ENCODE data around the gene AOAH. TPM values are rescaled to one million over a fixed set of nuclear protein-coding genes. Genes with fewer than 3 reads are reported as not detected.

The AOAH gene
- total and polyA plus RNA-seq, 9 of the 15 experiments (the other 6 are each of a cell fraction or from before 2014, with no cell fraction given): not detected

DNA sequence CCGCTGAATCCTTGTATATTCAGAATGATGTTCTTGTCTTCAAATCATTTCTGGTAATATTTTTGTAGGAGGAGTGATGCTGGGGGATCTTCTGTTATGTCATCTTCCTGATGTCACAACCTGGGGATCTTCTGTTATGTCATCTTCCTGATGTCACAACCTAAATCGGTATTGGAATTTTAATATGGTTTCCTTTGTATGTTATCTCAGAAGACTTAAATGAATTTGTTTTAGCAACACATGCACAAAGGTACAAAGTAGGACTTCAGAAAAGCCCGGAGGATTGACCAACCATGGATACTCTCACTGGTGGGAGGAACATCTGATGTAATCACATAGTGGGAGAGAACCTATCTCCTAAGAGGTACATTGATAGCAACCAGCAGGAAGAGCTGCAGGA, 9.1 kb upstream of the AOAH start:
- Histone ChIP-seq H4K20me1 (replicated peaks; ENCODE audit: control insufficient read depth, insufficient read depth, low read length) (no peaks in the 10 kb centered on the region), H3K4me1 (replicated peaks in 1 of 2; ENCODE audit: control insufficient read depth in 2 of 2, insufficient read depth in 2 of 2, low read length in 2 of 2) (no peaks in the 10 kb centered on the region), H3K27me3 (ENCODE audit: control insufficient read depth in 2 of 2, insufficient read depth in 2 of 2, low read length in 2 of 2) (peaks cover 0 to 7% of the 10 kb centered on the region in 2 experiments; a peak in 3 of 5 replicates), H3K36me3 (ENCODE audit: control insufficient read depth, insufficient read depth, low read length) (no peaks in the 10 kb centered on the region), H3K9ac (ENCODE audit: insufficient read depth in 1 of 2, low read depth in 2 of 2, low read length in 2 of 2) (no peak overlapping the region), H3K79me2 (ENCODE audit: control insufficient read depth, insufficient read depth, low read length) (no peaks in the 10 kb centered on the region), H3K9me1 (ENCODE audit: control insufficient read depth, insufficient read depth, low read length) (no peaks in the 10 kb centered on the region), H3K4me3 (no peak overlapping the region), H3K4me2 (ENCODE audit: insufficient read depth, low read length) (no peak overlapping the region), H3K9me3 (replicated peaks; ENCODE audit: control insufficient read depth, insufficient read depth, low read depth, low read length) (no peaks in the 10 kb centered on the region), H2AFZ (ENCODE audit: low read depth, low read length) (no peak overlapping the region), H3K27ac (ENCODE audit: extremely low read depth, low read depth, low read length) (no peak overlapping the region)
- ChIA-PET CTCF (ENCODE audit: low intra/inter-chr PET ratio) (no interaction called here), POLR2A (no interaction called here)
- ATAC-seq (no peak), FAIRE-seq (no peak), DNase-seq (ENCODE audit: extremely low read depth in 1 of 4, low spot score in 3 of 4) (no peak)
- WGBS (ENCODE audit: insufficient coverage, low coverage, missing lambda C conversion rate): 2% methylated on average over 3 of the region's 3 CpGs
- no TSS peak for BruUV-seq (replicated peaks)
- in situ Hi-C loops (cut with MboI) (no loop called here), intact Hi-C loops (cut with micrococcal nuclease) (no loop called here)
- TF ChIP-seq FOXM1 (IDR thresholded peaks at IDR 0.05; ENCODE audit: low read depth) (no peak), FOXM1 (CRISPR knock-in tag; IDR thresholded peaks at IDR 0.05; ENCODE audit: low read depth) (no peak), ZNF184 (CRISPR knock-in tag; IDR thresholded peaks at IDR 0.05) (no peak), NONO (IDR thresholded peaks at IDR 0.05; ENCODE audit: low read depth in 2 of 2, low read length in 1 of 2) (no peak), DPF2 (IDR thresholded peaks at IDR 0.05) (no peak), BCOR (IDR thresholded peaks at IDR 0.05) (no peak), KAT2B (IDR thresholded peaks at IDR 0.05; ENCODE audit: low read depth, low read length) (no peak), FOXA1 (IDR thresholded peaks at IDR 0.05; ENCODE audit: borderline replicate concordance) (no peak)
- TF ChIP-seq, protein P1, sequence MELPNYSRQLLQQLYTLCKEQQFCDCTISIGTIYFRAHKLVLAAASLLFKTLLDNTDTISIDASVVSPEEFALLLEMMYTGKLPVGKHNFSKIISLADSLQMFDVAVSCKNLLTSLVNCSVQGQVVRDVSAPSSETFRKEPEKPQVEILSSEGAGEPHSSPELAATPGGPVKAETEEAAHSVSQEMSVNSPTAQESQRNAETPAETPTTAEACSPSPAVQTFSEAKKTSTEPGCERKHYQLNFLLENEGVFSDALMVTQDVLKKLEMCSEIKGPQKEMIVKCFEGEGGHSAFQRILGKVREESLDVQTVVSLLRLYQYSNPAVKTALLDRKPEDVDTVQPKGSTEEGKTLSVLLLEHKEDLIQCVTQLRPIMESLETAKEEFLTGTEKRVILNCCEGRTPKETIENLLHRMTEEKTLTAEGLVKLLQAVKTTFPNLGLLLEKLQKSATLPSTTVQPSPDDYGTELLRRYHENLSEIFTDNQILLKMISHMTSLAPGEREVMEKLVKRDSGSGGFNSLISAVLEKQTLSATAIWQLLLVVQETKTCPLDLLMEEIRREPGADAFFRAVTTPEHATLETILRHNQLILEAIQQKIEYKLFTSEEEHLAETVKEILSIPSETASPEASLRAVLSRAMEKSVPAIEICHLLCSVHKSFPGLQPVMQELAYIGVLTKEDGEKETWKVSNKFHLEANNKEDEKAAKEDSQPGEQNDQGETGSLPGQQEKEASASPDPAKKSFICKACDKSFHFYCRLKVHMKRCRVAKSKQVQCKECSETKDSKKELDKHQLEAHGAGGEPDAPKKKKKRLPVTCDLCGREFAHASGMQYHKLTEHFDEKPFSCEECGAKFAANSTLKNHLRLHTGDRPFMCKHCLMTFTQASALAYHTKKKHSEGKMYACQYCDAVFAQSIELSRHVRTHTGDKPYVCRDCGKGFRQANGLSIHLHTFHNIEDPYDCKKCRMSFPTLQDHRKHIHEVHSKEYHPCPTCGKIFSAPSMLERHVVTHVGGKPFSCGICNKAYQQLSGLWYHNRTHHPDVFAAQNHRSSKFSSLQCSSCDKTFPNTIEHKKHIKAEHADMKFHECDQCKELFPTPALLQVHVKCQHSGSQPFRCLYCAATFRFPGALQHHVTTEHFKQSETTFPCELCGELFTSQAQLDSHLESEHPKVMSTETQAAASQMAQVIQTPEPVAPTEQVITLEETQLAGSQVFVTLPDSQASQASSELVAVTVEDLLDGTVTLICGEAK (IDR thresholded peaks at IDR 0.05): no peak
- TF ChIP-seq, protein P1 (CRISPR knock-in tag; IDR thresholded peaks at IDR 0.05): no peak
- TF ChIP-seq, protein P2, sequence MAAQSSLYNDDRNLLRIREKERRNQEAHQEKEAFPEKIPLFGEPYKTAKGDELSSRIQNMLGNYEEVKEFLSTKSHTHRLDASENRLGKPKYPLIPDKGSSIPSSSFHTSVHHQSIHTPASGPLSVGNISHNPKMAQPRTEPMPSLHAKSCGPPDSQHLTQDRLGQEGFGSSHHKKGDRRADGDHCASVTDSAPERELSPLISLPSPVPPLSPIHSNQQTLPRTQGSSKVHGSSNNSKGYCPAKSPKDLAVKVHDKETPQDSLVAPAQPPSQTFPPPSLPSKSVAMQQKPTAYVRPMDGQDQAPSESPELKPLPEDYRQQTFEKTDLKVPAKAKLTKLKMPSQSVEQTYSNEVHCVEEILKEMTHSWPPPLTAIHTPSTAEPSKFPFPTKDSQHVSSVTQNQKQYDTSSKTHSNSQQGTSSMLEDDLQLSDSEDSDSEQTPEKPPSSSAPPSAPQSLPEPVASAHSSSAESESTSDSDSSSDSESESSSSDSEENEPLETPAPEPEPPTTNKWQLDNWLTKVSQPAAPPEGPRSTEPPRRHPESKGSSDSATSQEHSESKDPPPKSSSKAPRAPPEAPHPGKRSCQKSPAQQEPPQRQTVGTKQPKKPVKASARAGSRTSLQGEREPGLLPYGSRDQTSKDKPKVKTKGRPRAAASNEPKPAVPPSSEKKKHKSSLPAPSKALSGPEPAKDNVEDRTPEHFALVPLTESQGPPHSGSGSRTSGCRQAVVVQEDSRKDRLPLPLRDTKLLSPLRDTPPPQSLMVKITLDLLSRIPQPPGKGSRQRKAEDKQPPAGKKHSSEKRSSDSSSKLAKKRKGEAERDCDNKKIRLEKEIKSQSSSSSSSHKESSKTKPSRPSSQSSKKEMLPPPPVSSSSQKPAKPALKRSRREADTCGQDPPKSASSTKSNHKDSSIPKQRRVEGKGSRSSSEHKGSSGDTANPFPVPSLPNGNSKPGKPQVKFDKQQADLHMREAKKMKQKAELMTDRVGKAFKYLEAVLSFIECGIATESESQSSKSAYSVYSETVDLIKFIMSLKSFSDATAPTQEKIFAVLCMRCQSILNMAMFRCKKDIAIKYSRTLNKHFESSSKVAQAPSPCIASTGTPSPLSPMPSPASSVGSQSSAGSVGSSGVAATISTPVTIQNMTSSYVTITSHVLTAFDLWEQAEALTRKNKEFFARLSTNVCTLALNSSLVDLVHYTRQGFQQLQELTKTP (IDR thresholded peaks at IDR 0.05; ENCODE audit: low read depth in 1 of 2, partially characterized antibody in 2 of 2): no peak
